Adipose tissue (tissue), 3 donors: ENCODE results near the gene POLR2J. TPM values are rescaled to one million over a fixed set of nuclear protein-coding genes. Genes with fewer than 3 reads are reported as not detected.
"Not testable (repeated sequence)": the region's sequence is repeated elsewhere in the genome, so short reads cannot be mapped to it uniquely, and the experiment has no call there.

Experiments used
- H3K27ac ChIP-seq: one replicate; pipeline ENCODE4 v1.5.1; 2013; ENCODE audit warnings: low read depth, low read length
- WGBS, 3 donors: extraction: QIAGEN DNeasy Blood & Tissue Kit; methylation state at CpG; one replicate each; pipeline ENCODE4 v1.1.7; 2013; 5-methylcytosine and 5-hydroxymethylcytosine counted together
- polyA plus RNA-seq, 3 donors: library from polyadenylated mRNA; stranded (reverse); fragments of 200-250 nt; gene quantifications; one replicate each; pipeline ENCODE4 v1.2.3, GENCODE V29; 2013
- donor health status: healthy with polysubstance abuse.
- donor health status: Bipolar disorder and iron deficiency.
- donor health status: healthy.

POLR2J gene
- 10 to 100 TPM; 41.1 to 95.5 (median 82.3) TPM for polyA plus RNA-seq

- not testable (repeated sequence) for H3K27ac ChIP-seq
- WGBS, 3 donors = 0% methylated on average over 20 to 47 of the region's 72 CpGs
These were observed at the start of gene POLR2J for GRCh38 chr7:102478314-102479208. Gene POLR2J (minus strand): TSS chr7:102478922. CDS start chr7:102478860, 62 bp downstream.

- 80 to 100% (median 100%) methylated on average over 1 to 2 of the region's 13 CpGs for WGBS, 3 donors
- H3K27ac ChIP-seq = not testable (repeated sequence)
These were observed 49.4 kb upstream of the POLR2J start for GRCh38 chr7:102527822-102528793.

DNA sequence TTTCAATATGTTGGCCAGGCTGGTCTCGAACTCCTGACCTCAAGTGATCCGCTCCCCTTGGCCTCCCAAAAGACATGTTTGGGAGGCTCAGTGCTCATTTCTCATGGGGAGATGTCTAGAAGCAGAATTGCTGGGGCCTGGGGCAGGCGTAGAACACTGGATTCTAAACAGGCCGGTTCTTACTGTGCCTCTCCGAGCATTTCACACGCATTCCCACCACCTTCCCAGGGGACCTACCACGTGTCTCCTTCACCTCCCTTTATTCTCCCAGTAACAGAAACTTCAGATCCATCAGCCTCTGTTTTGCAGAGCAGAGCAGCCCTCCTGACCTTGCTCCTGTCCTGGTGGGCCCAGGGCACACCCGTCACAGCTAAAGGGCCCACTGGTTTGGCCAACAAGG, 48.5 kb upstream of the POLR2J start:
- 74 to 91% (median 80%) methylated on average over 1 of the region's 8 CpGs for WGBS, 3 donors
- H3K27ac ChIP-seq = not testable (repeated sequence)

GRCh38 chr7:102524803-102525202, 46.1 kb upstream of the POLR2J start:
- H3K27ac ChIP-seq = not testable (repeated sequence)
- WGBS, 3 donors = 46 to 75% (median 67%) methylated on average over 1 of the region's 2 CpGs

GRCh38 chr7:102520797-102521196, 42.1 kb upstream of the POLR2J start:
- WGBS, 3 donors = 77 to 90% methylated on average over 4 of the region's 5 CpGs; no CpG with 5 or more reads in 1 of the 3 donors
- not testable (repeated sequence) for H3K27ac ChIP-seq

DNA sequence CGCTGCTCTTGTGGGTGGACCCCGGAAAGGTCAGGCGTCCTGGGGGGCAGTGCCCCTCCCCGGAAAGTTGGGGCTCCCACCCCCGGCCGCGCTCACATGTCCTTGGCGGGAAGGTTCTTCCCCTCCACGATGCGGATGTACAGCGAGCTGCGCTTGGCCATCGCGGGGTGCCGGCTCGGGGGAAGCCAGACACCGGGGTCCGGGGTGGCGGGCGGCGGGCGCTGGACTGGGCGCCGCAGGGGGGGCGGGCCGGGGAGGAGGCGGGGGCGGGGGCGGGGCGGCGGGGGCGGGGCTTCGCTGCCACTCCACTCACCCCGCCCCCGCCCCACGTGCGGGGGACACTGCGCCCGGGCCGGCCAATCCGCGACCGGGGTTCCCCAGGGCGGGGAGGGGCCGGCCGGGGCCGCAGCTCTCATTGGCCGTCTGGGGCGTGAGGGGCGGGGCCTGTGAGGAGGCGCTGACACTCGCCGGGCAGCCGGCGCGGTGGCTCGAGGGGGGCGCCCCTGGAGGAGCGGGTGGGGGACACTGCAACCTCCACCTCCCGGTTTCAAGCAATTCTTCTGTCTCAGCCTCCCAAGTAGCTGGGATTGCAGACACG, 38.9 kb upstream of the POLR2J start, which contains the start of gene RASA4B:
Gene RASA4B, minus strand, starts transcription at position 228 of the 598 bp plus-strand sequence. Its CDS starts 67 bp downstream, at position 161.
- WGBS, 3 donors = 0 to 5% (median 0%) methylated on average over 4 to 12 of the region's 61 CpGs
- not testable (repeated sequence) for H3K27ac ChIP-seq

DNA sequence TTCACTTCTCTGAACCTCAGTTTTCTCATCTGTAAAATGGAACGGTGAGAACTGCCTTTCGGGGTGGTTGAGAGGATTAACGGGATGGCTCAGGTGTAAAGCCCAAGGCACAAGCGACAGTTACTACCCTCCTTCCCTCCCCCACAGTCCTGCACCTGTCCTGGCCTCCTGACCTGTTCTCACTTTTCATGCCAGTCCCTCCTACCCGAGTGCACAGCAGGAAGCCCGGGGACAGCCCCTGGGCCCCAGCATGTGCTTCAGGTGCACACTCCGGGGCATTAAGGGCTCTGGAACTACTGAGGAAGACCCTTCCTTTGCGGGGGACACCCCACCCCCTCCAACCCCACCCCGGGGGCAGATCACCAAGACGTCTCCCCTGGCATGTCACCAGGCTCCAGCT, 38.2 kb upstream of the POLR2J start:
- WGBS, 3 donors = no CpG with 5 or more reads among the region's 10 CpGs
- not testable (repeated sequence) for H3K27ac ChIP-seq

GRCh38 chr7:102515889-102516288, 37.2 kb upstream of the POLR2J start:
- WGBS, 3 donors = no CpG with 5 or more reads among the region's 3 CpGs
- not testable (repeated sequence) for H3K27ac ChIP-seq

DNA sequence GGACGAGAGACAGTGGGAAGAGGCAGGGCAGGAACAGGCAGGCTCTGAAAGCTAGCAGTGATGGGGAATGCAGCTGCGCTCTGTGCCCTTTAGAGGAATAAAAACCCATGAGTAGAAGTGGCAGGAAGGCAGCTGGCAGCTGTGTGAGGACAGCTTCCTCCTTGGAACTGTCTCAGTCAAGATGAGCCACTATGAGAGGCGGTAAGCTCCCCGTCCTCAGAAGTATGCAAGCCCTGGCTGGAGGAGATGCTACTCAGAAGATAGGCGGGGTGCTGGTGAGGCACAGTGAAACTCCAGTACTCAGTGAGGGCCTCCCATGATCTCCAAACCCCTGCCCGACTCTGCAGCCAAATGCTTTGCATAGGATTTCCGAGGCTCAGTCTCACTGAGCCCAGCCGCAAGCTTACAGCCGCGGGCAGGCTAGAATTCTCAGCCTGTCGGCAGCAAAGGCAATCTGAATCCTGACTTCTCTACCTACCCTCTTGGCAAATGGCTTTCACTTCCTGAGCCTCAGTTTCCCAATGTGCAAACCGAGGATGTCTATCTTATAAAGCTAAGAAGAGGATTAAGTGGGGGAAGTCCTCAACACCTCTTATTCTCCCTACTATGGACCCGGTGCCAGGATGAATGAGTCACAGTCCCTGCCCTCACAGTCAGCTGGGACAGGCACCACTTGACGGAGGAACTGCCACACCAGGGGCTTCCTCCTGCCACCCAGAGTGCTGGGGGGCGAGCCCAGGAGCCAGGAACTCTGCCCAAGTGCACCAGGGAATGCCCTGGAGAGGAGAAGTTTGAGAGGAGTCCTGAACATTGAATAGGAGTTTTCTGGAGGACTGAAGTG, 36.4 kb upstream of the POLR2J start:
- 0 to 60% methylated on average over 2 of the region's 15 CpGs; no CpG with 5 or more reads in 1 of the 3 donors for WGBS, 3 donors
- H3K27ac ChIP-seq = not testable (repeated sequence)

DNA sequence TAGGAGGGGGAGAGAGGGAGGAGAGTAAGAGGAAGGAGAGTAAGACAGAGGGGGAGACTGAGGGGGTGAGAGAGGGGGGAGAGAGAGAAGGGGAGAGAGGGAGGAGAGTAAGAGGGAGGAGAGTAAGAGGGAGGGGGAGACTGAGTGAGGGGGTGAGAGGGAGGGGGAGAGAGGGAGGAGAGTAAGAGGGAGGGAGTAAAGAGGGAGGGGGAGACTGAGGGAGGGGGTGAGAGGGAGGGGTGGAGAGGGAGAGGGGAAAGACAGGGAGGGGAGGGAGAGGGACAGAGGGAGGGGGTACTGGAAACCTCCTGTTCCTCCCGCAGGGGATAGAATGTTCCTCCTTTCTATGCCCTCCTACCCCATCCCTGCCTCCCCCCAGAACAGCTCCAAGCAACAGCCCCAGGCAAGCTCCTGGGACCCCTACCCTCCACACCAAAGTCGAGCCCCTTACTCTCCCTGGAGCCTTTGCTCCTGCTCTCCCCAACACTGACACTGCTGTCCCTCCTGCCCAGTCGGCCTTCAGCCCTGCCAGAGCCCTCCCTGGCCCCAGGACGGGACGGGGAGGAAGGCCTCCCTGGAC, 34.0 kb upstream of the POLR2J start:
- H3K27ac ChIP-seq = not testable (repeated sequence)
- WGBS, 3 donors = 9 to 18% (median 10%) methylated on average over 3 to 5 of the region's 5 CpGs

DNA sequence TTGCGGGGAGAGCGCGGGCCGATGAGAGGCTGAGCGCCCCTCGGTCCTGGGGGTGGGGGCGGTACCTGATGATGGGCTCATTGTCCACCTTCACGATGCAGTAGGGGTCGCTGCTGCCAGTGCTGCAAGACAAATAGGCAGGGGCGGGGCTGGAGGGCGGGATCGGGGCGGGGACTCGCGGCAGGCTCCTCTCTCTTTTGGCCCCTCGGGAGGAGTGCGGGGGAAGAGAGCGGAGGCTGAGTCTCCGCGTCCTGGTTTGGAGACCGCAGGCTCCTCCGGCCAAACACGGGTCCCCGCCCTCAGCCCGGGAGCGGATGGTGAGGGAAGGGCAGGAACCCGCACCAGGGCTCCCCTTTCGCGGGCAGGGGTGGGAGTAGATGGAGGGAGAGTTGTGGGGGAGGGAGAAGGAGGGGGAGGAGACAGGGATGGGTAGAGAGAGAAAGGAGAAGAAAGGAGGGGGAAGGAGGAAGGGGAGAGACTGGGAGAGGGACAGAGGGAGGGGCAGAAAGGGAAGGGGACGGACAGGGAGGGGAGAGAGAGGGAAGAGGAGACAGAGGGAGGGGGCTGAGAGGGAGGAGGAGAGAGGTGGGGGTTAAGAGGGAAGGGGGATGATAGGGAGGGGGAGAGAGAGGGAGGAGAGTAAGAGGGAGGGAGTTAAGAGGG, 33.3 kb upstream of the POLR2J start:
- WGBS, 3 donors = no CpG with 5 or more reads among the region's 30 CpGs
- not testable (repeated sequence) for H3K27ac ChIP-seq

DNA sequence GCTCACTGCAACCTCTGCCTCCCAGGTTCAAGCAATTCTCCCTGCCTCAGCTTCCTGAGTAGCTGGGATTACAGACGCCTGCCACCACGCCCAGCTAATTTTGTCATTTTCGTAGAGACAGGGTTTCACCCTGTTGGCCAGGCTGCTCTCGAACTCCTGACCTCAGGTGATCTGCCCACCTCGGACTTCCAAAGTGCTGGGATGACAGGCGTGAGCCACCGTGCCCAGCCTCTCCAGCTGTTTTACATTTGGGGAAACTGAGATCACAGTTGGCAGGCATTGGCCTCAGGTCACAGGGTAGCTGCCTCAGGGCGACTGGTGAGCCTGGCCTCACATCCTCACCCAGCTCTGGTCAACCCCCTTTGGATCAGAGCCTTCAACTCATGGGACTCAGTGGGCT, 31.9 kb upstream of the POLR2J start:
- whole genome bisulfite sequencing, 3 donors = 66 to 70% (median 67%) methylated on average over 4 of the region's 8 CpGs
- H3K27ac ChIP-seq = not testable (repeated sequence)

- WGBS, 3 donors = 69 to 79% (median 70%) methylated on average over 2 of the region's 8 CpGs
These were observed 28.8 kb upstream of the POLR2J start for GRCh38 chr7:102507410-102508088.

DNA sequence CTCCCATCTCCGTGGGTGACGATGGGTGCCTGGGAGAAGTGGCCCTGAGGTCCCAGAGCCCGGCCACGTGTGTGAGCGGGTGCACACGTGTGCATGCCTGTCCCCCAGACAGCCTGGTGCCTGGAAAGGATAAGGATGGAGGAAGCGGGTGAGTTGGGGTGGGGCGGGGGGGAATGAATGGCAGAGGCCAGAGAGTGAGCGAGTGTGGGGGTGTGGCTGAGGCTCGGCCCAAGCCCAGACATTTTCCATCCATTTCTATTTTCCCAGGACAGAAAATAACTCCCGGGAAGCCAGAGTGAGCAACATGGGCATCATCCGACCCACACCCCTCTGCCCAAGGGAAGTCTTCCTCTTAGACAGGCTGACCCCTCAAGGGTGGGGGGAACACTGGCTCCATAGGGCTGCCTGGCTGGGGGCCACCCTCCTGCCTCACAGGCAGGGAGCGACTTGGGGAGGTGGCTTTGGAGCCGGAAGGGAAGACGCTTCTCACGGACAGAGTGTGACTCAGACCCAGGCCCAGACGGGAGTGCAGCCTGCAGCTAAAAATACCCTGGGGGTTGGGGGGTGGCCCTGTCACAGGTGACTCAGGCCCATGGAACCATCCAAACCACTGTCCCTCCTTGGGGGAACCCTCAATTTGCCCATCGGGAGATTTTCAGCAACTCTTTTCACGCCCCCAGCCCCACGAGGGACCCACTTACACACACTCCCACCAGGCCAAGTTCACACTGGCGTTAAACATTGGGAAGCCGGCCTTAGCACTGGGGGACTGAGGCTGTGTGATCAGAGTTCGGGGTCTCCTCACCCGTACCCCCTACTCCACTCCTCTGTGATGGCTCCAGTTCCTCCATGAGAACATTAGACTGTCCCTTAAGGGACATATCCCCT, 26.8 kb upstream of the POLR2J start:
- not testable (repeated sequence) for H3K27ac ChIP-seq
- 82 to 94% (median 83%) methylated on average over 4 to 5 of the region's 24 CpGs for WGBS, 3 donors

More at GRCh38 chr7:102507410-102508088, 28.8 kb upstream of the POLR2J start:
- not testable (repeated sequence) for H3K27ac ChIP-seq

DNA sequence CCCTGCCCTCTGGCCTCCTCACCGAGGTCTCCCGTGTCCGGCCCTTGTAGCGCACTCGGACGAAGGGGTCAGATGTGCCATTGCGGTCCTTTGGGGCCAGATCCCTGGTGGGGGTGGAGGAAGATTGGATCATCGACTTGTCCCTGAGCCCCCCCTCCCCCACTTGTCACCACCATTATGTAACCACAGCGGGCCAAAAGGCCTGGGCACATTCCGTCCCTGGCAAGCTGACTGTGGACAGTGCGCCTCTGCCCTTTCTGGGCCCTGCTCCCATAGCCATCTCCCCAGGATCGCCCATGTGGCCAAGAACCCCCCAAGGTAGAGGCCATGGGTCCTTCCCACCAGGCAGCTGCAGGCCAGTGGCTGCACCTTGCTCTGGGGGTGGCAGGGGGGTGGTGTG, 24.4 kb upstream of the POLR2J start:
- WGBS, 3 donors = no CpG with 5 or more reads among the region's 12 CpGs

More for the DNA sequence above, 24.4 kb upstream of the POLR2J start:
- H3K27ac ChIP-seq = not testable (repeated sequence)
